Neuronal stem cell (in vitro differentiated cells): ENCODE measurements around the gene CERS4.
A peak's percentile ranks its signal among the peaks of the same experiment; 100 is the strongest.
"Not testable (repeated sequence)": the region's sequence is repeated elsewhere in the genome, so short reads cannot be mapped to it uniquely, and the experiment has no call there.

Experiments
- DNase-seq: peaks from one replicate; pipeline ENCODE4 v3.0.0-alpha.2; 2013; ENCODE audit warnings: low spot score
- H2AFZ ChIP-seq: one replicate; pipeline ENCODE4 v1.6.1; 2013; ENCODE audit warnings: mild to moderate bottlenecking, low read length, inconsistent platforms
- H2AK5ac ChIP-seq: 2 replicates; pipeline ENCODE4 v1.6.1; 2013; ENCODE audit warnings: low read depth, mild to moderate bottlenecking, inconsistent platforms, low read length, moderate library complexity, mixed read lengths
- H2BK120ac ChIP-seq: 2 replicates; pipeline ENCODE4 v1.6.1; 2013; ENCODE audit warnings: low read depth, mild to moderate bottlenecking, inconsistent platforms, low read length, moderate library complexity, mixed read lengths
- H2BK12ac ChIP-seq: one replicate; pipeline ENCODE4 v1.6.1; 2013; ENCODE audit warnings: low read length, inconsistent platforms
- H2BK15ac ChIP-seq: 2 replicates; pipeline ENCODE4 v1.6.1; 2013; ENCODE audit warnings: mild to moderate bottlenecking, low read length, inconsistent platforms, mixed read lengths
- H2BK5ac ChIP-seq: one replicate; pipeline ENCODE4 v1.6.1; 2013; ENCODE audit warnings: inconsistent platforms, mild to moderate bottlenecking, low read length, moderate library complexity
- H3K14ac ChIP-seq: one replicate; pipeline ENCODE4 v1.6.1; 2013; ENCODE audit warnings: low read length, inconsistent platforms
- H3K18ac ChIP-seq: 2 replicates; pipeline ENCODE4 v1.6.1; 2013; ENCODE audit warnings: low read length, inconsistent platforms
- H3K23ac ChIP-seq: 2 replicates; pipeline ENCODE4 v1.6.1; 2013; ENCODE audit warnings: low read depth, mild to moderate bottlenecking, mixed read lengths, low read length, inconsistent platforms; ENCODE audit not compliant: poor library complexity
- H3K27ac ChIP-seq: replicated peaks from 3 replicates; pipeline ENCODE4 v1.5.1; 2013; ENCODE audit warnings: low read length, inconsistent platforms
- H3K27me3 ChIP-seq, 3 experiments: 2 replicates each; pipeline ENCODE4 v1.6.1; 2013; ENCODE audit warnings: low read length in 3 of 3, mild to moderate bottlenecking in 2 of 3, inconsistent platforms in 1 of 3, low read depth in 1 of 3, mixed read lengths in 1 of 3, moderate library complexity in 1 of 3; ENCODE audit not compliant: control insufficient read depth in 3 of 3, insufficient read depth in 3 of 3
- H3K36me3 ChIP-seq, 2 donors: replicated peaks in 1 of 2; 2 replicates each; pipeline ENCODE4 v1.6.1; 2013; ENCODE audit warnings: low read length in 2 of 2; ENCODE audit not compliant: control insufficient read depth in 2 of 2, insufficient read depth in 2 of 2
- H3K4ac ChIP-seq: 2 replicates; pipeline ENCODE4 v1.6.1; 2013; ENCODE audit warnings: inconsistent platforms, mild to moderate bottlenecking, low read length, moderate library complexity
- H3K4me1 ChIP-seq, 2 donors: 1 replicate in 1 of 2; 2 replicates in 1 of 2; pipeline ENCODE4 v1.6.1; 2013; ENCODE audit warnings: low read length in 2 of 2, low read depth in 1 of 2; ENCODE audit not compliant: control insufficient read depth in 2 of 2, insufficient read depth in 1 of 2
- H3K4me2 ChIP-seq: one replicate; pipeline ENCODE4 v1.6.1; 2013; ENCODE audit warnings: mild to moderate bottlenecking, low read length, inconsistent platforms; ENCODE audit not compliant: insufficient read depth, poor library complexity, severe bottlenecking
- H3K4me3 ChIP-seq, 2 donors: 2 replicates each; pipeline ENCODE4 v1.5.1; 2013; ENCODE audit warnings: low read length in 2 of 2, mild to moderate bottlenecking in 2 of 2, inconsistent platforms in 1 of 2, moderate library complexity in 1 of 2
- H3K79me1 ChIP-seq: one replicate; pipeline ENCODE4 v1.6.1; 2013; ENCODE audit warnings: low read depth, mild to moderate bottlenecking, inconsistent platforms, low read length, moderate library complexity
- H3K9ac ChIP-seq: one replicate; pipeline ENCODE4 v1.6.1; 2013; ENCODE audit warnings: mild to moderate bottlenecking, low read depth, low read length, inconsistent platforms; ENCODE audit not compliant: poor library complexity
- H3K9me3 ChIP-seq, 2 donors: replicated peaks in 1 of 2; 2 replicates each; pipeline versions ENCODE3 to v1.6.1; 2013; ENCODE audit warnings: low read length in 2 of 2, mild to moderate bottlenecking in 2 of 2, inconsistent platforms in 1 of 2, low read depth in 1 of 2, mixed read lengths in 1 of 2, moderate library complexity in 1 of 2; ENCODE audit not compliant: control insufficient read depth in 2 of 2, insufficient read depth in 1 of 2
- H4K8ac ChIP-seq: one replicate; pipeline ENCODE4 v1.6.1; 2013; ENCODE audit warnings: low read depth, mild to moderate bottlenecking, inconsistent platforms, low read length, moderate library complexity
- H4K91ac ChIP-seq: one replicate; pipeline ENCODE4 v1.6.1; 2013; ENCODE audit warnings: low read length, low read depth, mild to moderate bottlenecking, inconsistent platforms; ENCODE audit not compliant: poor library complexity
- WGBS, 2 donors: extraction: QIAGEN DNeasy Blood & Tissue Kit; methylation state at CpG; one replicate each; pipeline ENCODE4 v1.1.7; 2013; ENCODE audit warnings: missing lambda C conversion rate in 2 of 2, mixed read lengths in 1 of 2; ENCODE audit not compliant: insufficient read length in 2 of 2, insufficient replicate concordance in 1 of 2; ENCODE audit errors: extremely low coverage in 2 of 2; 5-methylcytosine and 5-hydroxymethylcytosine counted together

The CERS4 gene

GRCh38 chr19:8218127-8218526 lies 9.0 kb downstream of the CERS4 start:
- H2AFZ ChIP-seq, H3K9ac ChIP-seq, H3K18ac ChIP-seq, H3K9me3 ChIP-seq, H3K27ac ChIP-seq, DNase-seq, H3K4ac ChIP-seq, H2BK15ac ChIP-seq, H2BK120ac ChIP-seq, H3K4me3 ChIP-seq, H2BK12ac ChIP-seq, H4K91ac ChIP-seq, H3K4me2 ChIP-seq, H3K27me3 ChIP-seq, H3K4me1 ChIP-seq, H3K14ac ChIP-seq, H4K8ac ChIP-seq: not testable (repeated sequence)
- H3K23ac ChIP-seq, result peak overlapping the region; percentile 65
- peak overlapping the region; percentile 70 for H2AK5ac ChIP-seq
- H2BK5ac ChIP-seq, result peak overlapping the region; percentile 53
- peaks cover 13% of the 10 kb centered on the region for H3K79me1 ChIP-seq
- H3K36me3 ChIP-seq, result peaks cover 6 to 10% of the 10 kb centered on the region in 2 donors
- no CpG with 5 or more reads among the region's 7 CpGs for WGBS, 2 donors

GRCh38 chr19:8220481-8220880 lies 11.3 kb downstream of the CERS4 start:
- WGBS, 2 donors, result no CpG with 5 or more reads among the region's 11 CpGs
- no peak overlapping the region for H3K14ac ChIP-seq

GRCh38 chr19:8221161-8221560 lies 12.0 kb downstream of the CERS4 start:
- Histone ChIP-seq H3K4ac (no peak overlapping the region), H3K27me3 (no peaks in the 10 kb centered on the region), H3K18ac (no peak overlapping the region), H3K79me1 (peaks cover 10% of the 10 kb centered on the region), H4K8ac (no peak overlapping the region), H3K4me1 (no peaks in the 10 kb centered on the region), H2BK5ac (no peak overlapping the region), H2BK120ac (no peak overlapping the region), H2BK12ac (peak overlapping the region; percentile 30), H3K27ac (no peak overlapping the region), H2AFZ (no peak overlapping the region), H3K23ac (no peak overlapping the region), H3K36me3 (peaks cover 0 to 5% of the 10 kb centered on the region in 2 donors), H3K14ac (no peak overlapping the region), H3K9ac (no peak overlapping the region), H2AK5ac (no peak overlapping the region), H3K9me3 (no peaks in the 10 kb centered on the region), H3K4me2 (no peak overlapping the region), H4K91ac (no peak overlapping the region), H2BK15ac (no peak overlapping the region), H3K4me3 (no peak overlapping the region)
- no peak for DNase-seq
- WGBS, 2 donors, result no CpG with 5 or more reads among the region's 6 CpGs

More at GRCh38 chr19:8220481-8220880, 11.3 kb downstream of the CERS4 start:
- Histone ChIP-seq H2BK120ac (no peak overlapping the region), H2AFZ (no peak overlapping the region), H3K23ac (no peak overlapping the region), H3K27ac (no peak overlapping the region), H2BK12ac (no peak overlapping the region), H3K18ac (no peak overlapping the region), H4K91ac (no peak overlapping the region), H2BK15ac (no peak overlapping the region), H4K8ac (no peak overlapping the region), H3K9ac (no peak overlapping the region), H3K36me3 (peaks cover 4% of the 10 kb centered on the region in 2 donors), H2AK5ac (no peak overlapping the region), H3K4ac (no peak overlapping the region), H3K9me3 (no peaks in the 10 kb centered on the region), H3K4me2 (no peak overlapping the region), H3K4me1 (no peaks in the 10 kb centered on the region), H3K4me3 (no peak overlapping the region), H2BK5ac (no peak overlapping the region), H3K79me1 (peaks cover 15% of the 10 kb centered on the region), H3K27me3 (no peaks in the 10 kb centered on the region)
- no peak for DNase-seq

- H3K4ac ChIP-seq, H3K27me3 ChIP-seq, H3K9ac ChIP-seq, H3K23ac ChIP-seq, H3K9me3 ChIP-seq, H2BK5ac ChIP-seq, H4K8ac ChIP-seq, H3K79me1 ChIP-seq, H2BK120ac ChIP-seq, H2BK15ac ChIP-seq, DNase-seq, H2AFZ ChIP-seq, H4K91ac ChIP-seq, H2BK12ac ChIP-seq, H3K36me3 ChIP-seq, H3K18ac ChIP-seq, H3K4me3 ChIP-seq, H3K4me2 ChIP-seq, H3K4me1 ChIP-seq, H3K27ac ChIP-seq, H2AK5ac ChIP-seq, H3K14ac ChIP-seq: not testable (repeated sequence)
- no CpG with 5 or more reads among the region's 7 CpGs for WGBS, 2 donors
These were observed 14.3 kb downstream of the CERS4 start for GRCh38 chr19:8223442-8223841.
